ENCODE results near the gene CCT8. TPM values are rescaled to one million over a fixed set of nuclear protein-coding genes. Genes with fewer than 3 reads are reported as not detected.

CCT8 gene
- total and polyA plus RNA-seq, 9 of the 15 experiments (the other 6 are each of a cell fraction or from before 2014, with no cell fraction given): 451 to 1,153 (median 677) TPM

GRCh38 chr21:29024474-29025327, 48.7 kb downstream of the CCT8 start, which contains the start of gene USP16 (continued):
- TF ChIP-seq FOS (IDR thresholded peaks at IDR 0.05; ENCODE audit: extremely low read depth, insufficient read length) (peak; percentile 97), ZNF507 (tag; conservative IDR thresholded peaks at IDR 0.05) (no peak), ZNF384 (IDR thresholded peaks at IDR 0.05; ENCODE audit: low read depth, low read length) (0 out of 2 replicates have a peak, but pooled peaks have one; percentile 21), HINFP (tag; conservative IDR thresholded peaks at IDR 0.05; ENCODE audit: low read depth) (no peak), E2F4 (CRISPR knock-in tag; IDR thresholded peaks at IDR 0.05; ENCODE audit: low read depth) (peak; percentile 46; the same call in 1 of the 2 replicates), CTBP1 (IDR thresholded peaks at IDR 0.05; ENCODE audit: borderline replicate concordance) (peak; percentile 50; the same call in 1 of the 2 replicates), TEAD1 (CRISPR knock-in tag; IDR thresholded peaks at IDR 0.05) (peak in 1 of 2 experiments; percentile 83), ZFP91 (CRISPR knock-in tag; IDR thresholded peaks at IDR 0.05) (no peak), ARID2 (IDR thresholded peaks at IDR 0.05) (no peak), SMC3 (conservative IDR thresholded peaks at IDR 0.05; ENCODE audit: insufficient read depth, low read depth, low read length) (no peak), NBN (IDR thresholded peaks at IDR 0.05; ENCODE audit: low read depth) (peak; percentile 83), NEUROD1 (IDR thresholded peaks at IDR 0.05; ENCODE audit: borderline replicate concordance, low read depth, low read length, partially characterized antibody) (peak; percentile 94), HES1 (IDR thresholded peaks at IDR 0.05; ENCODE audit: low read depth) (no peak), PML (IDR thresholded peaks at IDR 0.05; ENCODE audit: low read length) (peak; percentile 39), ZNF76 (CRISPR knock-in tag; IDR thresholded peaks at IDR 0.05; ENCODE audit: borderline replicate concordance) (no peak), ZNF77 (CRISPR knock-in tag; IDR thresholded peaks at IDR 0.05) (no peak), PHTF2 (CRISPR knock-in tag; IDR thresholded peaks at IDR 0.05) (no peak), JUNB (CRISPR knock-in tag; conservative IDR thresholded peaks at IDR 0.05) (no peak), SMAD1 (IDR thresholded peaks at IDR 0.05; ENCODE audit: low read depth, low read length, partially characterized antibody) (peak; percentile 30), TCFL5 (CRISPR knock-in tag; conservative IDR thresholded peaks at IDR 0.05) (no peak), ATF4 (CRISPR knock-in tag; IDR thresholded peaks at IDR 0.05) (0 out of 2 replicates have a peak, but pooled peaks have one; percentile 12), ZFPM2 (CRISPR knock-in tag; IDR thresholded peaks at IDR 0.05) (no peak)

All from K562 (cell line).